Stimulated activated effector memory CD8-positive, alpha-beta T cell treated with anti-CD3 and anti-CD28 coated beads, Interleukin-12 subunit alpha, Interleukin-12 subunit beta, amount 100 ng/mL, for 72 hours (primary cell): Measurements from ENCODE around the gene HUS1.
A peak's percentile ranks its signal among the peaks of the same experiment; 100 is the strongest.
"Not testable (repeated sequence)": the region's sequence is repeated elsewhere in the genome, so short reads cannot be mapped to it uniquely, and the experiment has no call there.

Source experiments
- ATAC-seq: fragments of 150-1000 bp; cut with Tn5 transposase; 2 replicates; pipeline ENCODE4 v1.10.0; 2021
- DNase-seq, 2 donors: peaks; one replicate each; pipeline ENCODE4 v3.0.0; 2021 to 2022; ENCODE audit warnings: low spot score in 2 of 2
- H3K27ac Mint-ChIP-seq: one replicate; pipeline ENCODE4 v1.8.0; 2022; ENCODE audit warnings: mild to moderate bottlenecking, mixed read lengths
- H3K36me3 Mint-ChIP-seq: one replicate; pipeline ENCODE4 v1.8.0; 2022; ENCODE audit warnings: mild to moderate bottlenecking, mixed read lengths
- H3K4me1 Mint-ChIP-seq: one replicate; pipeline ENCODE4 v1.8.0; 2022; ENCODE audit warnings: mixed read lengths
- H3K4me3 Mint-ChIP-seq: one replicate; pipeline ENCODE4 v1.8.0; 2022; ENCODE audit warnings: mild to moderate bottlenecking, mixed read lengths
- H3K9me3 Mint-ChIP-seq: one replicate; pipeline ENCODE4 v1.8.0; 2022; ENCODE audit warnings: mixed read lengths

The HUS1 gene

DNA sequence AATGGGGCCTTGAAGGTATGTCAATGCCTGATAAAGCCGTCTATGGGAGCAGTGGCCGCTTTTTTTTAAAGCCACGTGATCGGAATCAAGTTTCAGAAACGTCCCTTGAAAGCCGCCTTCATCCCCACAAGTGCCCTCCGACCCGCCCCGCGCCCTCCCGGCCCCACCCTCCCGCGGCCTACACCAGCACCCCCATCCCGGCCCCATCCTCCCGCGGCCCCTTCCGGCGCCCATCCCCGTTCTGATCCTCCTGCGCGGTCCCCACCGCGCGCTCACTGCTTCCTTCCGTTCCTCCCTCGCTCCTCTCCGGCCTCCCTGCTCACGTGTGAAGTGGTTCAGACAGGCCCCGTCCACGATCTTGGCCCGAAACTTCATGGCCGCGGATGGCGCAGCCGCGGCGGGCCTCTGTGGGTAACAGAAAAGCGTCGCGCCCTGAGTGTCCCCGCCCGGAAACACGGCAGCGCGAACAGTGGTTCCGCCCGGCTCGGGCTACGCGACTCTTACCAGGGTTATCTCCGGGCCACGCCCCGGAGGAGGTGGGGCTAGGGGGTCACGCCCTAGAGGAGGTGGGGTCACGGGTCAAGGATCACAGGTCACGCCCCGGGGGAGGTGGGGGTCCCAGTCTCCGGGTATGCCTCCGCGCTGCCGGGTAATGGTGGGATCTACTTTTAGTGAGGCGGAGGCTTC, at the start of gene HUS1:
Gene HUS1 (minus strand): TSS at position 471 of the 687 bp plus-strand sequence. CDS start 96 bp downstream, at position 375.
- H3K4me1 Mint-ChIP-seq = peaks cover 28% of the 10 kb centered on the region
- peak within 1 kb of the TSS; percentile 87 for H3K4me3 Mint-ChIP-seq
- H3K36me3 Mint-ChIP-seq = peaks cover 53% of the 10 kb centered on the region
- no peaks in the 10 kb centered on the region for H3K9me3 Mint-ChIP-seq
- DNase-seq (peak; percentile 84 to 97), ATAC-seq (peak; percentile 99)
- peak within 1 kb of the TSS; percentile 97 for H3K27ac Mint-ChIP-seq

DNA sequence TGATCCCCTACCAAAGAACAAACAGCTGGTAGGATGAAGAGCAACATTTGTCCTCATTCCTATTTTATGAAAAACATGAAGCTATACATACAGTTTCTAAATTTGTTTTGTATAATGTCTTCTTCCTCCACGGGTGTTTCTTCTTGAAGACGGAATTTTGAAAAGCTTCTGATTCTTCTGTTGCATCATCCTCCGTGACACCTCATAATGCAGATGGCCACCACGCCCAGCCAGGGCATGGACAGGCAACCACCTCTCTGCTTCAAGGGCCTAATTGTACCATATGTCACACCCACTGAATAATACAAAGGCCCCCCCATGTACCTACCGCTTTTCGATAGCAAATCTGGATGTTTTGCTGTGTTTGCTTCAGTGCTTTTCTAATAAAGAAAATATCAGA, 49.5 kb upstream of the HUS1 start, which contains the start of gene SUN3:
Gene SUN3 (minus strand): TSS at position 170 of the 400 bp plus-strand sequence. CDS start 169 bp downstream, at position 1.
- no peaks in the 10 kb centered on the region for H3K4me1 Mint-ChIP-seq
- no peak for DNase-seq
- no peak within 1 kb of the TSS for H3K27ac Mint-ChIP-seq
- ATAC-seq = no peak
- H3K36me3 Mint-ChIP-seq = no peaks in the 10 kb centered on the region
- H3K9me3 Mint-ChIP-seq = no peaks in the 10 kb centered on the region
- no peak within 1 kb of the TSS for H3K4me3 Mint-ChIP-seq

GRCh38 chr7:48025624-48026023, 46.2 kb upstream of the HUS1 start:
- H3K4me3 Mint-ChIP-seq = no peak overlapping the region
- no peak for ATAC-seq
- peaks cover 7% of the 10 kb centered on the region for H3K9me3 Mint-ChIP-seq
- H3K4me1 Mint-ChIP-seq = no peaks in the 10 kb centered on the region
- H3K36me3 Mint-ChIP-seq = no peaks in the 10 kb centered on the region
- H3K27ac Mint-ChIP-seq = no peak overlapping the region
- DNase-seq = no peak

DNA sequence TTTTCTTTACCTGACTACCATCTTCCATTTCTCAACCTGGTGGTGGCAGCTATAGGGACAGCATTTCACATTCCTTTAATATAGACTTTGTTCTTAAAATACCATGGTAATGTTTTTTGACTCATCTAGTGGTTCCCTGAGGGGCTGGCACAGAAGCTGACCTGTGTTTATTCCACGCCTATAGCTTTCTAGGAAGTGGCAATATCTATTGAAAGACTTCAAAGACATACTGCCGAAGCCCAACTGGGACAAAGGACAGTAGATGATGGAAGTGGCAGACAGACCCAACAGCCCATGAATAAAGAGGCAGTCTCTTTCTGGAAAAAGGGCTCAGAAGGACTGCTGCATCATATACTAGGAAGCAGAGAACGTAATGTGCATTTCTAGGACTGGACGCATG, 38.3 kb upstream of the HUS1 start:
- peaks cover 12% of the 10 kb centered on the region for H3K9me3 Mint-ChIP-seq
- no peaks in the 10 kb centered on the region for H3K36me3 Mint-ChIP-seq
- H3K4me3 Mint-ChIP-seq = no peak overlapping the region
- DNase-seq = no peak
- H3K4me1 Mint-ChIP-seq = no peaks in the 10 kb centered on the region
- H3K27ac Mint-ChIP-seq = no peak overlapping the region
- no peak for ATAC-seq

DNA sequence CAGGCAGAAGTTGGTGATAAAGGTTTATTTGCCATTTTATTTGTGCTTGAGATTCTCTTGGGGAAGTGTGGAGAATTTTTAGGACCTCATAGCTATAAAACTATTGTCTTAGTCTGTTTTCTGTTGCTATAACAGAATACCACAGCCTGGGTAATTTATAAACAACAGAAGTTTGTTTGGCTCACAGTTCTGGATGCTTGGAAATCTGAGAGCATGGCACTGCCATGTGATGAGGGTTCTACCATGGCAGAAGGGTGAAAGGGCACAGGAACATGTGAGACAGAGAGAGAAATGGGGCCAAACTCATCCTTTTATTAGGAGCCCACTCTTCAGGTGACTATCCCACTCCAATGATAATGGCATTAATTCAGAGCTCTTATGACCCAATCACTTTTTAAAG, 37.2 kb upstream of the HUS1 start:
- H3K27ac Mint-ChIP-seq = no peak overlapping the region
- H3K36me3 Mint-ChIP-seq = no peaks in the 10 kb centered on the region
- no peak overlapping the region for H3K4me3 Mint-ChIP-seq
- ATAC-seq (no peak), DNase-seq (no peak)
- H3K9me3 Mint-ChIP-seq = peaks cover 9% of the 10 kb centered on the region
- H3K4me1 Mint-ChIP-seq = no peaks in the 10 kb centered on the region

DNA sequence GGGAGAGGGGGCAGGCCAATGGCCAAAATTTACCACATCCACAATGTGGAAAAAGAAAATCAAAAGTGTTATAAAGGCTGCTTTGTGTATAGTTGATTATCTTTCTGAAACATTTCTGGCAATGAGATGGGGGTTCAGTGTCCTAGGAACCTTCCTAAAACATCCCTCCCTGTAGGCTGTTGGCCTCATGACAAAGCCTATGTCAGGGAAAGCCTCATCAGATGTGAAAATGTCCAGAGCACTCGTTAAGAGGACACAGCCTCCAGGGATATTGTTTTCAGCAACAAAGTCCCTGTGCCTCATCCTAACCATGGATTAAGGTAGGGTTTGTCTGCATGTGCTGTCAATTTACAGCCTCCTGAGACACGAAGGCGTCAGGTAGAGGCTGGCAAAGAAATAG, 32.5 kb upstream of the HUS1 start:
- DNase-seq (no peak), ATAC-seq (no peak)
- Mint-ChIP-seq H3K4me3 (no peak overlapping the region), H3K4me1 (no peaks in the 10 kb centered on the region), H3K36me3 (no peaks in the 10 kb centered on the region), H3K9me3 (no peaks in the 10 kb centered on the region), H3K27ac (no peak overlapping the region)

DNA sequence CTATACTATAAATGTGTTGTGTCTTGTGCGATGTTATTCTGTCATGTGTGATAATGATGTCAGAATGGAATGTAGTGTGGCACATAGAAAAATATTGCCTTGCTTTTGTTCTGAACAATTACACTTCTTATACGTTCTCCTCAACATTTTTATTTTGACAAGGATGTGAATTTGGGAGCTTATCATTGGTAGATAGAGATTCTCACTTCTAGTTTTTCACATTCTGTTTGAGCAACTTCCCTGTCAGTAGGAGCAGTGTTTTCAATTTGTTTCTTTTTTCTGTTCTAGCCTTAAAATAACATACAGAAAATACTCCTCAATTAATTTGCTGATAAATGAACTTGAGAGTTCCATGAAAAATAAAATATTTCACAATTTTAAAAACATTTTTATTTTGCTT, 31.9 kb upstream of the HUS1 start:
- Mint-ChIP-seq H3K9me3 (no peaks in the 10 kb centered on the region), H3K27ac (no peak overlapping the region), H3K36me3 (no peaks in the 10 kb centered on the region), H3K4me1 (no peaks in the 10 kb centered on the region), H3K4me3 (no peak overlapping the region)
- no peak for DNase-seq
- no peak for ATAC-seq

GRCh38 chr7:48009954-48010353, 30.5 kb upstream of the HUS1 start:
- Mint-ChIP-seq H3K9me3 (no peaks in the 10 kb centered on the region), H3K27ac (no peak overlapping the region), H3K4me3 (no peak overlapping the region), H3K36me3 (no peaks in the 10 kb centered on the region), H3K4me1 (no peaks in the 10 kb centered on the region)
- ATAC-seq = no peak
- no peak for DNase-seq

- Mint-ChIP-seq H3K27ac (no peak overlapping the region), H3K9me3 (no peaks in the 10 kb centered on the region), H3K4me1 (no peaks in the 10 kb centered on the region), H3K4me3 (no peak overlapping the region), H3K36me3 (no peaks in the 10 kb centered on the region)
- ATAC-seq (no peak), DNase-seq (no peak)
Observed at GRCh38 chr7:48009257-48009656, 29.8 kb upstream of the HUS1 start.

DNA sequence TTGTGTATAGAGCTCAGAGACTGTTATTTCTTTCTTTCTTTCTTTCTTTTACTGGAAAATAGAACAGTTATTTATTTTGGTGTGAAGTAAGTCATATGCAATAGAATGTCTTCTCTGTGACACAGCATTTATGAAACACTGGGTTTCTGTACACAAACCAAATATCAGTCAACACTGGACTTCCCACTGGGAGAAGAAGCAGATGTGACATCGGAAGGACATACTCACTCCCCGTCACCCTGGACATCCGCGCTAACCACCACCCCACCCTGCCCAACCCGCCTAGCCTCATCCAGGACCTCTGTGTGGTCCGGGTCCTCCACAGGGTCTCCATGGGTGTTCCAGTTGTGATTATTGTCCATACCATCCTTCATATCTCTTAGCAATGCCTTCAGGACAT, 27.5 kb upstream of the HUS1 start:
- H3K4me3 Mint-ChIP-seq = no peak overlapping the region
- no peak for DNase-seq
- H3K4me1 Mint-ChIP-seq = no peaks in the 10 kb centered on the region
- ATAC-seq = no peak
- H3K36me3 Mint-ChIP-seq = no peaks in the 10 kb centered on the region
- H3K9me3 Mint-ChIP-seq = no peaks in the 10 kb centered on the region
- H3K27ac Mint-ChIP-seq = no peak overlapping the region

GRCh38 chr7:48004638-48005037, 25.2 kb upstream of the HUS1 start:
- Mint-ChIP-seq H3K9me3 (no peaks in the 10 kb centered on the region), H3K27ac (no peak overlapping the region), H3K36me3 (no peaks in the 10 kb centered on the region), H3K4me1 (no peaks in the 10 kb centered on the region), H3K4me3 (no peak overlapping the region)
- no peak for ATAC-seq
- DNase-seq = no peak

DNA sequence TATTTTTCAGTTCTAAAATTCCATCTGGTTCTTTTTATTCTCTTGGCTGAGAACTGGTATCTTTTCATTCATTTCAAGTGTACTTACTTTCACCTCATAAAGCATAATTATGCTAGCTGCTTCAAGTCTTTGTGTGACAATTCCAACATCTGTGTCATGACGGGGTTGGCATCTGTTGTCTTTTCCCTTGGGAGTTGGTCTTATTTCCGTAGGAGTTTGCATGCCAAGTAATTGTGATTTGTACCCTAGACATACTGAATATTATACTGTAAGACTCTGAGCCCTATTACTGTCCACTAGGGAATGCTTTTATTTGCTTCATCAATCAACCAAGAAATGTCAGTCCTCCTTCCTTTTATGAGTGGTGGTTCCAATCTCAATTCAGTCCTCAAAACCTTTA, 24.6 kb upstream of the HUS1 start:
- Mint-ChIP-seq H3K27ac (no peak overlapping the region), H3K4me1 (no peaks in the 10 kb centered on the region), H3K36me3 (no peaks in the 10 kb centered on the region), H3K9me3 (no peaks in the 10 kb centered on the region), H3K4me3 (no peak overlapping the region)
- DNase-seq (no peak), ATAC-seq (no peak)

GRCh38 chr7:48000164-48000563, 20.7 kb upstream of the HUS1 start:
- ATAC-seq, DNase-seq, H3K36me3 Mint-ChIP-seq, H3K27ac Mint-ChIP-seq, H3K4me1 Mint-ChIP-seq, H3K4me3 Mint-ChIP-seq, H3K9me3 Mint-ChIP-seq: not testable (repeated sequence)

GRCh38 chr7:47999413-47999812, 20.0 kb upstream of the HUS1 start:
- H3K4me1 Mint-ChIP-seq = no peaks in the 10 kb centered on the region
- DNase-seq = no peak
- ATAC-seq = no peak
- peaks cover 6% of the 10 kb centered on the region for H3K9me3 Mint-ChIP-seq
- H3K36me3 Mint-ChIP-seq = no peaks in the 10 kb centered on the region
- no peak overlapping the region for H3K27ac Mint-ChIP-seq
- no peak overlapping the region for H3K4me3 Mint-ChIP-seq

DNA sequence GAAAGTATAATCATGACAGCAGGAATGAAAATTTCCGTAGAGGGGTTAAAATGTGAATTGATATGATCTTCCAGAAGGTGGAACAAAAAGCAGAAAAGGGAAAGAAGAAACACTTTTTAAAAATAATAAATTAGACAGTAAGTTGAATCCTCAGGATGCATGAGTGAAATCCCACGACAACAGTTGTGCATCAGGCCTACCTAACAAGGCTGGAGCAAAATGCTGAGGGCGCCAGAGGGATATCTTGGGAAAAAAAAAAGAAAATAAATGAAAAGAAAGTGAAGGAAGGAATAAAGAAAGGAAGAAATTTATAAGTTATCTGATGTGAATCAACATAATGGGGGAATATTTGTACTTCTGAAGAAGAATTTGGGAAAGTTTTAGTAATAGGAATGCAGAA, 13.0 kb upstream of the HUS1 start:
- DNase-seq = no peak
- H3K4me1 Mint-ChIP-seq = peaks cover 18% of the 10 kb centered on the region
- no peak for ATAC-seq
- peak overlapping the region; percentile 90 for H3K27ac Mint-ChIP-seq
- H3K36me3 Mint-ChIP-seq = peaks cover 6% of the 10 kb centered on the region
- H3K4me3 Mint-ChIP-seq = peak overlapping the region; percentile 83
- H3K9me3 Mint-ChIP-seq = peaks cover 6% of the 10 kb centered on the region

- H3K4me1 Mint-ChIP-seq = peaks cover 18% of the 10 kb centered on the region
Observed at GRCh38 chr7:47991741-47992311, 12.4 kb upstream of the HUS1 start.

More at GRCh38 chr7:47991741-47992311, 12.4 kb upstream of the HUS1 start:
- Mint-ChIP-seq H3K36me3 (peaks cover 6% of the 10 kb centered on the region), H3K9me3 (peaks cover 6% of the 10 kb centered on the region), H3K4me3 (peak overlapping the region; percentile 83), H3K27ac (peak overlapping the region; percentile 90)
- DNase-seq = peak; percentile 69 to 93
- ATAC-seq = peak; percentile 99
